Activated naive CD4-positive, alpha-beta T cell (primary cell): ENCODE data around the gene SGPP2.
"Not testable (repeated sequence)": the region's sequence is repeated elsewhere in the genome, so short reads cannot be mapped to it uniquely, and the experiment has no call there.

Experiments used
- DNase-seq, 4 experiments: peaks; one replicate each; lab custom pipeline; 2025; lab: John Stamatoyannopoulos, UW

Gene SGPP2

DNA sequence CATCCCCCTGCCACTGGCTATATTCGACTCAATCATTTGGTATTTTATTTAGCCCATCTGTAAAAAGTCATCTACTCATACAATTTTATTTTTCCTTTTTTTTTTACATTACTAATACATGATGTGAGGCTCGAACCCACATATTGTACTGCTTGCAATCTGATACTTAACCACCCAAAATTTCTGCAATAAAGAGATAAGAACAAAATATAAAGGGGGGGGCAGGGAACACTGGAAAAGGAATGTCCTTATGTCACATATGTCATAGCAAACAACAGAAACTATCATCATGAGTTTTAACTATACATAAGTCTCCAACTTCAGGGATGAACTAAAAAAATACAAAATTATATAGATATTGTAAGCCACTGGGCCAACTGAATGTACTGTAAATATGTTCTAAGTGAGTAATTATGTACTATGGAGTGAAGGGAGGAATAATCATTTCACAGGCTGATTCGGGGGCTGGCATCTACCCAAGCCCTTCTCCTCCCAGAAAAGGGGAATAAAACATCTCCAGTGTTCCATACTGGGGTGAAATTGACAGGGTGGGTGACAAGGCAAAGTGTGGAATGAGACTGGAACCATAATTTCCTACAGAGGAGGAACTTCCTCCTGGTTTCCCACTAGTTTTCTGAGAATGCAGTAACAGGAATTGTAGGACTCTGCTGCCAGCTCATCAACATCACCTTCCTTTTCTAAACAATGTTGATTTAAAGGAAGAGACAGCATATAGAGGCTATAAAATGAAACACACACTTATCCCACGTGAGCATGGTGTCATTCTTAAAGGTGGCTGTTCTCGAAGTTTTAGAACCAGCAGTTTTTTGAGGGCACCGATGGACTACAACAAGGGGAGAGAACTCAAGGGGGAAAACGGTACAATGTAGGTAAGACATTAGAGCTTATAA is 152.1 kb downstream of the SGPP2 start:
- DNase-seq, result no peak

DNA sequence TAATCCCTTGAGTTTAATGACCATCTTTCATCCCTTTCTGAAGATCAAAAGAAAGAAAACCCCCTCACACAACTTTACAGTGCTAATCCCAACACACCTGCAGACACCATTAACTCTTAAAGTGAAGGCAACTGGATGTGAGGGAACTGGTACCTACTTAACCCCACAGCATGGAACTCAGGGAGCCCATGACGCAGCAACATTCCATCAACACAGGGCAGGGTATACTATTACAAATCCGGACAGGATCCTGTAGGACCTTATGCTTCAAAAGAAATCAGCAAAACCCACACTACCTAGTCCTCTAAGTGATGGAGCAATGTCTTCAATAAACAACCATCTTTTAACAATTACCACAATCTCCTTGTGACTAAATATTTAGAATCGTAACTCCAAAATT is 153.0 kb downstream of the SGPP2 start:
- no peak for DNase-seq

DNA sequence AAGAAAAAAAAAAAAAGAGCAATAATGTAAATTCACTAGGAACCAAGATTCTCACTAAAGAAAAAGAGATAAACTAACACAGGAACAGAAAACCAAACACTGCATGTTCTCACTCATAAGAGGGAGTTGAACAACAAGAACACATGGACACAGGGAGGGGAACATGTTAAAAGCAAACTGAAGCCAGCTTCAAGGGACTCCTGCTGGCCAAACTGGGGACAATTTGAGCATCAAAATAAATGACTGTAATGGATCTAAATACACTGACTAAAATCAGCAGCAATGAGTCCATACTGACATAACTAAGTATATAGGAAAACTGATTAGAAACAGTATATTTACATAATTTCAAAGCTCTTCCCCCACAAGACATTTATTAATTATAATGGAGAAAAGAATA is 158.6 kb downstream of the SGPP2 start:
- DNase-seq, result no peak

DNA sequence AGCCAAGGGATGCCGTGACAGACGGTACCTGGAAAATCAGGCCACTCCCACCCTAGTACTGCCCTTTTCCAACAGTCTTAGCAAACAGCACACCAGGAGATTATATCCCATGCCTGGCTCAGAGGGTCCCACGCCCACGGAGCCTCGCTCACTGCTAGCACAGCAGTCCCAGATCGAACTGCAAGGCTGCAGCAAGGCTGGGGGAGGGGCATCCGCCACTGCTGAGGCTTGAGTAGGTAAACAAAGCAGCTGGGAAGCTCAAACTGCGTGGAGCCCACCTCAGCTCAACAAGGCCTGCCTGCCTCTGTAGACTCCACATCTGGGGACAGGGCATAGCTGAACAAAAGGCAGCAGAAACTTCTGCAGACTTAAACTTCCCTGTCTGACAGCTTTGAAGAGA is 160.2 kb downstream of the SGPP2 start:
- DNase-seq, result not testable (repeated sequence)

DNA sequence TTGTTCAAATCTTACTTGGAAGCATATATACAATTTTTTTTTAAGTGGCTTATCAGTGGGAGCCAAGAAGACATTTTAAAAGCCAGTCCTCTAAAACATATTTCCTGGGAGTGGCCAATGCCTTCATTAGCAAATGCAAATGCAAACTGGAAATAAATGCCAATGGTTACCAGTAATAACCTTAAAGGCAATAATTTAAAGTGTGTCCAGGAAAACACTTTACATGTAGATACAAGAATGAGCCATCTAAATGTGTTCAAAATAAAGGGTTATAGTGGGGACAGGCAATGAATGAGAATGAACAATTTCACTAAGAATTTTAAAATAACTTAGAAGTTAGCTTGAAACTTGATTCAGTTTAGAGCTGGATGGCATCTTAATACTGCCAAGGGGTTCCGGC is 167.3 kb downstream of the SGPP2 start:
- DNase-seq, result no peak

DNA sequence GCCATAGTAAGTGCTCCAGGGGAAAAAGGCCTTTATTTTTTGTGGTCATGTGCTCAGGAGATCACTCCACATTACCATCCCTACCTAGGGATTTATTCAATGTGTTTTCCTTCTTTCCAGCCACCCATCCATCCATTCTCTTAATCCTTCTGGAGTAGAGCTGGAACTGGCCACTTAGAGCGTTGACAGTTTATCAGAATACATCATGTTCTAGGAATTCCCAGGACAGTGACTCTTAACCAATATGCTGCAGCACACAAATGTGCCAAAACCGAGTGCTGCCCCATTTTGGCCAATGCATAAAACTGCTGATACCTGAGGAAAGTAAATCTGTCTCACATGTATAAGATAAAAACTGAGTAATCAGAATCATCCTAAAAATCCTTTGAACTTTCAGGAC is 167.8 kb downstream of the SGPP2 start:
- no peak for DNase-seq

DNA sequence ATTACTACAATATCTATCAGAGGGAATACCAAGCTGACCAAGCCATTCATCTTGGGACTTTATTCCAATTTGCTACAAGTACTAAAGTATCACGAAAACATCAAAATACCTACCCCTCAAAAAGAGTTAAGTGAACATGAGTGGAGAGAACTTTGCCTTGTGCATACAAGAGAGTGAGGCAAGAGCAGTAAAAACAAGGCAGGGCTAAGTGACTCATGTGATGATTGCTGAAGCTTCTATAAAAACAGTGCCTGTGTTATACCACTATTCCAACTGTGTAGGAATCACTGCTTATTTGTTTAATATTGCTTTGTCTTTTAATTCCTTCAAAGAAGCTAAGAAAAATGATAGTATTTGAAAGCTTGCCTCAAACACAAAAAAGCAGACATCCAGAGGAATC is 170.3 kb downstream of the SGPP2 start:
- no peak for DNase-seq

DNA sequence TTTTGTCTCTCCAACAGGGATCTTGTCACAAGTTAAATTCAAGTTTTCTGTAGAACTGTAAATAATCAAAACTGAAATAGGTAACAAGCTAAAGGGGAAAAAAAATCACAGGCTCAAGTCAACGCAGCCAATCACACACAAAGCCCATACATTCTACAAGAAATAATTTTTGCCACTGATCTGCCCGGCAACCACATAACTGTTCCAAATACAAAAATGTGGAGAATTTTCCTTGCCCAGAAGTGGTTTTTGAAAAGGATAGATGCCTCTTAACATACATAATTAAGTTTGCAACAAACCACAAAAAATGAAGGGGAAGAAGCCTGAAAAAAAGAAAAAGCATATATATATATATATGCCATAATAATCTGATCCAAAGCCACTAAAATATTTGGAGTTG is 171.2 kb downstream of the SGPP2 start:
- no peak for DNase-seq

DNA sequence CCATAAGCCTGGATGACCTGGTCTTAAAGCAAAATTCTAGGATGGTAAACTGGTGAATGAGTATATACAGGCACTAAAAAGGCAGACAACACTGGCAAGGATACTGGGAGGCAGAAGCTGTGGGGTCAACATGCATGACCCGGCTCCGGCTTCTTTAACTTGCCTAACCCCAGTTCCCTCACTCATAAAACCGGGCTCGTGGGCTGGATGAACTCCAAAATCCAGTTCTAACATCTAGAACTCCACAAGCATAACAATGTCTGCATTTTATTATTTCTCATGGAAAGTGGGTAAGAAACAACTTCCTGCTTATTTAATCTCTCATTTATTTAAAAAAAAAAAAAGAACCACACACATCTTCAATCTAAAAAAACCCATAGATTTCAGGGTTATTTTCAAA is 174.3 kb downstream of the SGPP2 start:
- DNase-seq, result no peak

DNA sequence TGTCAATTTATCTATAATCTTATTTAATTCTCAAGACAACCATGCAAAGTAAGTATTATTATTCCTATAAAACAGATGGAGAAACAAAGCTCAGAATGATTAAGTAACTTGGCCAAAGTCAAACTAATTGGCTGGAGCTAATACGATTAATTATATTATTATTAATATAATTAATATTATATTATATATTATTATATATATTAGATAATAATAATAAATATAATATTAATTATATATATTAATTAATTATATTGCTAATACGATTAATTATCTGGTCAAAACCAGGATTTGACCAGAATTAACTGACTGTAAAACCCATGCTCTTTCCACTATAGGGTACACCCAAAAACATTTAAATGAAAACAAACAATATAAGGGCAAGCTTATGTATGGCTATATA is 179.2 kb downstream of the SGPP2 start:
- no peak for DNase-seq

DNA sequence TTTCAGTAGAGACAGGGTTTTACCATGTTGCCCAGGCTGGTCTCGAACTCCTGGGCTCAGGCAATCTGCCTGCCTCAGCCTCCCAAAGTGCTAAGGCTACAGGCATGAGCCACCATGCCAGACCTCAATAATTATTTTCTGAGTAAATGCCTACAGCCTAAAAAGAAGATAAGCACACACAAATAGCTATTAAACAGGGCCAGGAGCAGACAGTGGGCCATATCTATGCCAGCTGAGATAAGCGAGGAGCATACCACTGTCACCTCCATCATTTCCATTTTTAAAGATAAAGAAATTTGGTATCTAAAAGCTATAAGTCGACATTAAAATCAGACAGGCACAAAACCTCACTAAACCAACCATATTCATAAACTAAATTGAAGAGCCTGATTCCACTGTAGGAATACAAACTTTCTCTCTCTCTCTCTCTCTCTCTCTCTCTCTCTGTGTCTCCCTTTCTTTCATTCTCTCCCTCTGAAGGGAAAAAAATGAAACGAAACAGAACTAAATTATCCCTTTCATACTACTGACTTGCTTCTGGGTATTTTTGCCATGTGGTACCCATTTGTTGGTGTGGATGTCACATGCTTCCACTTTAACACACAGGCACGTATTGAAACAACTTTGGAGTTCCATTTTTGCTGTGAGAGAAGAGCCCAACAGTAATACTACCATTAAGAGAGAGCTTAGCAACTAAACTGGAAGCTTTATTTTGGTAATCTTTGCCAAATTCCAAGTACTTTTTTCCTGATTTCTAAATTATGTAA is 180.6 kb downstream of the SGPP2 start:
- no peak for DNase-seq

DNA sequence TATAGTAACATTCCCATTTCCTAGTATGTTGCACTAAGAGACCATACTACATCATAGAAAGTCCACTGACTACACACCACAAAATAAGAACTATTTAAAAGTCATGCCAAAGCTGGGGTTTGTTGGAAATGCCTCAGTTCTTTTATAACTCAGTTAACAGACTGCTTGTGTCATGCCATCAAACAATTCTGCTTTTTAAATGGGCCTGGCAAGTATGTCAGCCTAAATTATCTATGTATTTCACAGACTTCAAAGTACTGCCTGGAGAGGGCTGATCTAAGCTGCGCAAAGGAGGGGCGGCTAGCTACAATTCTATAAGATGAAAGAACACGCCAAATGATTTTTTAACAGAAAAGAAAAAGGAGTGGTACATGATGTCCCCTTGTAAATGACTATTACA is 182.0 kb downstream of the SGPP2 start:
- no peak for DNase-seq

DNA sequence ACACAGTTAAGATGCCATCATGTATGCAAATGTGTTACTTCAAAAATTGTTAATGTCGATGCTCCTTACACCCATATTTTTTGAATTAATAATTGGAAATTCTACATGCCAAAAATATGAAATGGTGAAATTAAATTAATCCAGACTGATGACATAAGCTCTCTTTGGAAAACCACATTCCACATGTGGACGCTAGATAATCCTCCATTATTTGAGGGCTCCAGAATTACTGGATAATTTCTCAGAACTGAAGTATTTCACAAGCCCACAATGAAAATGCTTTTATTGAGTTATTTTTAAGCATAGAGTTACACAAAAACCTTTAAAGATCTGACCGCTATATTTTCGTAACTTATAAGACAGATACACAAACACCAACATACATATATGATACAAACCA is 183.7 kb downstream of the SGPP2 start:
- DNase-seq, result no peak

DNA sequence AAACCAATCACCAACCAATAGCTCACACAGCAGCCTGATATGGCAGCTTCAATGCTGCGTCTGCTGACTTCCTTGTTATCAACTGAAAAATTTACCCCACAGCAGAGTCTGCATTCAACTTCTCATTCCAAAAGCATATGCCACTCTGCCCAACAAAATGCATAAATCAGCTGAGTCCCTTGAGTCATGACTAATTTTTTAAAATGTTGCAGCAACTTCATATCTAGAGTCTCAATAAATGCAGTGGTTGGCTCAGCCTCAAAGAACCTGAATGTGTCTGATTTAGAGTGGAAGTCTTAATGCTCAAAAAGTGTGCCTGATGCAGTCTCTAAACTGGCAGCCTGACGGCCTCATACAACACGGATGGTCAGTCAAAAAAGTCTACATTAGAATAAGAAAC is 185.0 kb downstream of the SGPP2 start:
- no peak for DNase-seq
